Activated CD4-positive, CD25-positive, alpha-beta regulatory T cell treated with anti-CD3 and anti-CD28 coated beads, Interleukin-2, amount 50 U/mL, for 72 hours (primary cell): Measurements from ENCODE around the gene ARPC2.
A peak's percentile ranks its signal among the peaks of the same experiment; 100 is the strongest.
"Not testable (repeated sequence)": the region's sequence is repeated elsewhere in the genome, so short reads cannot be mapped to it uniquely, and the experiment has no call there.

Experiments used
- DNase-seq: peaks from one replicate; pipeline ENCODE4 v3.0.0; 2021

ARPC2 gene

GRCh38 chr2:218271865-218272530 lies 55.0 kb downstream of the ARPC2 start:
- no peak for DNase-seq

- DNase-seq, result peak; percentile 69
Observed at GRCh38 chr2:218272531-218273212, 55.7 kb downstream of the ARPC2 start.

GRCh38 chr2:218273214-218273907 lies 56.4 kb downstream of the ARPC2 start:
- DNase-seq, result not testable (repeated sequence)

- no peak for DNase-seq
Observed at GRCh38 chr2:218273908-218274249, 56.9 kb downstream of the ARPC2 start.

- DNase-seq, result no peak
Observed at GRCh38 chr2:218274586-218274985, 57.6 kb downstream of the ARPC2 start.

GRCh38 chr2:218275371-218276072 lies 58.5 kb downstream of the ARPC2 start:
- no peak for DNase-seq

- DNase-seq, result no peak
Observed at GRCh38 chr2:218276986-218277755, 60.2 kb downstream of the ARPC2 start.

GRCh38 chr2:218277921-218278320 lies 60.9 kb downstream of the ARPC2 start:
- no peak for DNase-seq

- DNase-seq, result no peak
Observed at GRCh38 chr2:218278531-218279360, 61.8 kb downstream of the ARPC2 start.

- DNase-seq, result no peak
Observed at GRCh38 chr2:218280260-218280870, 63.4 kb downstream of the ARPC2 start.

GRCh38 chr2:218281449-218281848 lies 64.5 kb downstream of the ARPC2 start:
- DNase-seq, result no peak

- no peak for DNase-seq
Observed at GRCh38 chr2:218282173-218282991, 65.4 kb downstream of the ARPC2 start.

- peak; percentile 56 for DNase-seq
Observed at GRCh38 chr2:218284106-218284811, 67.3 kb downstream of the ARPC2 start.

- DNase-seq, result no peak
Observed at GRCh38 chr2:218285604-218286003, 68.6 kb downstream of the ARPC2 start.

- DNase-seq, result peak; percentile 56
Observed at GRCh38 chr2:218286570-218287459, 69.8 kb downstream of the ARPC2 start.

GRCh38 chr2:218289639-218290315 lies 72.8 kb downstream of the ARPC2 start:
- DNase-seq, result no peak

GRCh38 chr2:218290316-218291261 lies 73.6 kb downstream of the ARPC2 start:
- DNase-seq, result no peak
